Upper lobe of right lung (tissue), 1 donor: ENCODE measurements around the gene MTG2. TPM values are rescaled to one million over a fixed set of nuclear protein-coding genes. Genes with fewer than 3 reads are reported as not detected.

ENCODE experiments used
- ATAC-seq: fragments of 200-7000 bp; cut with Tn5 transposase; one replicate; pipeline ENCODE4 v1.9.1; 2020; ENCODE audit warnings: mild to moderate bottlenecking, moderate library complexity
- DNase-seq: peaks from one replicate; pipeline ENCODE4 v3.0.0-alpha.2; 2020
- H3K27ac ChIP-seq: fragments of 200-600 bp; one replicate; pipeline ENCODE4 v1.8.0; 2022
- H3K27me3 ChIP-seq: fragments of 200-600 bp; one replicate; pipeline ENCODE4 v1.8.0; 2022; ENCODE audit warnings: mild to moderate bottlenecking
- H3K36me3 ChIP-seq: fragments of 200-600 bp; one replicate; pipeline ENCODE4 v1.8.0; 2022
- H3K4me1 ChIP-seq: fragments of 200-600 bp; one replicate; pipeline ENCODE4 v1.8.0; 2022
- H3K4me3 ChIP-seq: fragments of 200-600 bp; one replicate; pipeline ENCODE4 v1.8.0; 2022; ENCODE audit warnings: mild to moderate bottlenecking
- H3K9me3 ChIP-seq: fragments of 200-600 bp; one replicate; pipeline ENCODE4 v1.8.0; 2022
- CTCF ChIP-seq: fragments of 200-600 bp; IDR thresholded peaks from one replicate; pipeline ENCODE4 v1.8.0; 2022; ENCODE audit warnings: antibody characterized with exemption
- intact Hi-C: fragments of 100-400 bp; cut with DNase I; formaldehyde crosslinking; loops from one replicate; pipeline ENCODE4 v1.11.0; 2022
- total RNA-seq: library from RNA; stranded (reverse); fragmentation: NEBNext Ultra II Directional; extraction: Animal tissue kit (Norgen Biotek cat#: 25700); gene quantifications from one replicate; pipeline ENCODE4 v1.2.1, GENCODE V29; 2021
- donor health status: DM: no; HTN: yes; CAD: no; lungs with severe emphysema.

The MTG2 gene
- total RNA-seq, 1 donor from 2014 or later = 26.5 TPM

GRCh38 chr20:62186887-62187866 lies 4.3 kb downstream of the MTG2 start:
- H3K27ac ChIP-seq = peak overlapping the region; percentile 12
- no peak for DNase-seq
- H3K4me3 ChIP-seq = no peak overlapping the region
- intact Hi-C loops = no loop called here
- H3K36me3 ChIP-seq = peaks cover 19% of the 10 kb centered on the region
- no peaks in the 10 kb centered on the region for H3K9me3 ChIP-seq
- no peak for TF ChIP-seq CTCF
- no peak for ATAC-seq
- peaks cover 22% of the 10 kb centered on the region for H3K4me1 ChIP-seq
- H3K27me3 ChIP-seq = no peaks in the 10 kb centered on the region

- H3K36me3 ChIP-seq = peaks cover 32% of the 10 kb centered on the region
- H3K27me3 ChIP-seq = no peaks in the 10 kb centered on the region
- no peak overlapping the region for H3K27ac ChIP-seq
- H3K9me3 ChIP-seq = no peaks in the 10 kb centered on the region
- H3K4me3 ChIP-seq = no peak overlapping the region
- no peak for TF ChIP-seq CTCF
- no peak for ATAC-seq
- intact Hi-C loops = no loop called here
- no peak for DNase-seq
- H3K4me1 ChIP-seq = peaks cover 13% of the 10 kb centered on the region
Measured at GRCh38 chr20:62190639-62191411, 8.0 kb downstream of the MTG2 start.

GRCh38 chr20:62191781-62192559 lies 9.1 kb downstream of the MTG2 start:
- Histone ChIP-seq H3K27me3 (no peaks in the 10 kb centered on the region), H3K36me3 (peaks cover 42% of the 10 kb centered on the region), H3K4me3 (no peak overlapping the region), H3K4me1 (peaks cover 9% of the 10 kb centered on the region), H3K27ac (no peak overlapping the region), H3K9me3 (no peaks in the 10 kb centered on the region)
- DNase-seq = no peak
- no peak for TF ChIP-seq CTCF
- intact Hi-C loops = no loop called here
- ATAC-seq = no peak

GRCh38 chr20:62192635-62193034 lies 9.8 kb downstream of the MTG2 start:
- H3K4me1 ChIP-seq = peaks cover 4% of the 10 kb centered on the region
- intact Hi-C loops = no loop called here
- TF ChIP-seq CTCF = no peak
- H3K4me3 ChIP-seq = no peak overlapping the region
- H3K9me3 ChIP-seq = no peaks in the 10 kb centered on the region
- ATAC-seq (no peak), DNase-seq (no peak)
- H3K36me3 ChIP-seq = peaks cover 48% of the 10 kb centered on the region
- H3K27ac ChIP-seq = no peak overlapping the region
- H3K27me3 ChIP-seq = no peaks in the 10 kb centered on the region
